Measurements from ENCODE around the gene FBXO9. TPM values are rescaled to one million over a fixed set of nuclear protein-coding genes. Genes with fewer than 3 reads are reported as not detected.

FBXO9 gene
- total RNA-seq, 1 donor from 2014 or later: 61.4 TPM

- TF ChIP-seq POLR2A (IDR thresholded peaks at IDR 0.05) (no peak), POLR2AphosphoS5 (IDR thresholded peaks at IDR 0.05; ENCODE audit: insufficient read depth in 1 of 2, low read depth in 1 of 2) (no peak)
- TF ChIP-seq, protein P1, sequence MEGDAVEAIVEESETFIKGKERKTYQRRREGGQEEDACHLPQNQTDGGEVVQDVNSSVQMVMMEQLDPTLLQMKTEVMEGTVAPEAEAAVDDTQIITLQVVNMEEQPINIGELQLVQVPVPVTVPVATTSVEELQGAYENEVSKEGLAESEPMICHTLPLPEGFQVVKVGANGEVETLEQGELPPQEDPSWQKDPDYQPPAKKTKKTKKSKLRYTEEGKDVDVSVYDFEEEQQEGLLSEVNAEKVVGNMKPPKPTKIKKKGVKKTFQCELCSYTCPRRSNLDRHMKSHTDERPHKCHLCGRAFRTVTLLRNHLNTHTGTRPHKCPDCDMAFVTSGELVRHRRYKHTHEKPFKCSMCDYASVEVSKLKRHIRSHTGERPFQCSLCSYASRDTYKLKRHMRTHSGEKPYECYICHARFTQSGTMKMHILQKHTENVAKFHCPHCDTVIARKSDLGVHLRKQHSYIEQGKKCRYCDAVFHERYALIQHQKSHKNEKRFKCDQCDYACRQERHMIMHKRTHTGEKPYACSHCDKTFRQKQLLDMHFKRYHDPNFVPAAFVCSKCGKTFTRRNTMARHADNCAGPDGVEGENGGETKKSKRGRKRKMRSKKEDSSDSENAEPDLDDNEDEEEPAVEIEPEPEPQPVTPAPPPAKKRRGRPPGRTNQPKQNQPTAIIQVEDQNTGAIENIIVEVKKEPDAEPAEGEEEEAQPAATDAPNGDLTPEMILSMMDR (IDR thresholded peaks at IDR 0.05): no peak
- no peak for DNase-seq (ENCODE audit: extremely low spot score in 2 of 2)
- Histone ChIP-seq H3K27me3 (no peaks in the 10 kb centered on the region), H3K4me3 (no peak overlapping the region), H3K27ac (no peak overlapping the region), H3K9me3 (no peaks in the 10 kb centered on the region), H3K36me3 (no peaks in the 10 kb centered on the region), H3K4me1 (no peaks in the 10 kb centered on the region)
- intact Hi-C loops (cut with DNase I): no loop called here
Observed at GRCh38 chr6:53134601-53135235, 69.5 kb downstream of the FBXO9 start.

DNA sequence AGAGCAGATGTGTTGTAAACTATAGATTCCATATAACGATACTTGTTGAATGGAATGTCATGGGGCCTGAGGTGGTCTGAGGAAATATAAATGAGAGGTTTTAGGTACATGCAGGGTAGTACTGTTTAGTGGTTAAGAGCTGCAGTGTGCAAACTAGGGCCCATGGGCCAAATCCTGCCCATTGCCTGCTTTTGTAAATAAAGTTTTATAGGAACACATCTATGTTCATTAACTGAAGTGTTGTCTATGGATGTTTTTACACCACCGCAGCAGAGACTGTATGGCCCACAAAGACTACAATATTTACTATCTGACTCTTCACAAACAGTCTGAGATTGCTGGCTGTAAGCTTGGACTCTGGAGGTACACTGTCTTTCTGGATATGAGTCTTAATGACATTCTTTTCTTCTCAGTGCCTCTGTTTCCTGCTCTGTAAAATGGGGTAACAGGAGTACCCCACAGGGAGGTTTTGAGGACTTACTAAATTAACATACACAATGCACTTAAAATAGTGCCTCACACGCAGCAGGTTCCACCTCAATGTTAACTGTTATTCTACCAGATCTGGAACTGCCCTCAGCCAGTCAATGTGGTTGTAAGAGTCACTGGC, 70.9 kb downstream of the FBXO9 start:
- Histone ChIP-seq H3K36me3 (no peaks in the 10 kb centered on the region), H3K9me3 (no peaks in the 10 kb centered on the region), H3K27ac (no peak overlapping the region), H3K27me3 (no peaks in the 10 kb centered on the region), H3K4me3 (no peak overlapping the region), H3K4me1 (no peaks in the 10 kb centered on the region)
- TF ChIP-seq, protein P1 (IDR thresholded peaks at IDR 0.05): no peak
- no peak for TF ChIP-seq POLR2AphosphoS5 (IDR thresholded peaks at IDR 0.05; ENCODE audit: insufficient read depth in 1 of 2, low read depth in 1 of 2)
- no peak for TF ChIP-seq POLR2A (IDR thresholded peaks at IDR 0.05)
- no peak for DNase-seq (ENCODE audit: extremely low spot score in 2 of 2)
- intact Hi-C loops (cut with DNase I): no loop called here

DNA sequence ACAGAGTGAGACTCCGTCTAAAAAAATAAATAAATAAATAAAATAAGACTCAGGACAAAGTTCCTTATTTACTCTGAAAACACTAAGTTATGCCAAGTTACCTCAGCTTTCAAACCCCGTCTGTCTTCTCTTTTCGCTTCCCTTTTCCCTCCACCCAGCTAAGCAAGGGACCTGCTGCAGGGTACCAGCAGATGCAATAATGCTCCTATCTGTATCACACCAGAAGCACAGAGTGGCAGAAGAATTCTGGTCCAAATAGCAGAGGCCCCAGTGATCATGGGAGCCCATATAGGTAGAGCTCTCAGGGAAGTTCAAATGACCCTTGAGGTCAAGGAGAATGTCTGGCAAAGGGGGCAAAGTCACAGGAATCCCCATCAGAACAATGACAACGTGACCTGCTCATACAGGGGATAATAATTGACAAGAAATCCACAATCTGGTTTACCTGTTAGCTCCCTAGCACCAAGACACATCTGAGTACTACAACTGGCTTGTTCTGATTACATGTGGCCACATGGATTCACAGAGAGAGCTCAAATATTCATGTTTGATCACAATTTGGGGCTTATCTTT, 74.7 kb downstream of the FBXO9 start:
- TF ChIP-seq POLR2A (IDR thresholded peaks at IDR 0.05) (no peak), POLR2AphosphoS5 (IDR thresholded peaks at IDR 0.05; ENCODE audit: insufficient read depth in 1 of 2, low read depth in 1 of 2) (no peak)
- TF ChIP-seq, protein P1 (IDR thresholded peaks at IDR 0.05): no peak
- DNase-seq (ENCODE audit: extremely low spot score in 2 of 2): no peak
- no peaks in the 10 kb centered on the region for H3K9me3 ChIP-seq
- H3K4me1 ChIP-seq: no peaks in the 10 kb centered on the region
- H3K27ac ChIP-seq: no peak overlapping the region
- intact Hi-C loops (cut with DNase I): no loop called here
- no peaks in the 10 kb centered on the region for H3K27me3 ChIP-seq
- no peak overlapping the region for H3K4me3 ChIP-seq
- no peaks in the 10 kb centered on the region for H3K36me3 ChIP-seq

- Histone ChIP-seq H3K4me3 (no peak overlapping the region), H3K27me3 (no peaks in the 10 kb centered on the region), H3K27ac (no peak overlapping the region), H3K9me3 (no peaks in the 10 kb centered on the region), H3K36me3 (no peaks in the 10 kb centered on the region), H3K4me1 (no peaks in the 10 kb centered on the region)
- TF ChIP-seq POLR2AphosphoS5 (IDR thresholded peaks at IDR 0.05; ENCODE audit: insufficient read depth in 1 of 2, low read depth in 1 of 2) (no peak), POLR2A (IDR thresholded peaks at IDR 0.05) (no peak)
- TF ChIP-seq, protein P1 (IDR thresholded peaks at IDR 0.05): no peak
- DNase-seq (ENCODE audit: extremely low spot score in 2 of 2): no peak
- intact Hi-C loops (cut with DNase I): no loop called here
Observed at GRCh38 chr6:53142810-53143209, 77.6 kb downstream of the FBXO9 start.

GRCh38 chr6:53143710-53144109, 78.5 kb downstream of the FBXO9 start:
- intact Hi-C loops (cut with DNase I): no loop called here
- Histone ChIP-seq H3K27ac (no peak overlapping the region), H3K4me3 (no peak overlapping the region), H3K27me3 (no peaks in the 10 kb centered on the region), H3K9me3 (no peaks in the 10 kb centered on the region), H3K4me1 (no peaks in the 10 kb centered on the region), H3K36me3 (no peaks in the 10 kb centered on the region)
- TF ChIP-seq POLR2A (IDR thresholded peaks at IDR 0.05) (no peak), POLR2AphosphoS5 (IDR thresholded peaks at IDR 0.05; ENCODE audit: insufficient read depth in 1 of 2, low read depth in 1 of 2) (no peak)
- TF ChIP-seq, protein P1 (IDR thresholded peaks at IDR 0.05): no peak
- DNase-seq (ENCODE audit: extremely low spot score in 2 of 2): no peak
